OCI-LY7 (cell line): ENCODE measurements around the gene LPP. TPM values are rescaled to one million over a fixed set of nuclear protein-coding genes. Genes with fewer than 3 reads are reported as not detected.

Source experiments
- BruUV-seq: library from RNA; stranded (reverse); fragments of 400-500 nt; replicated peaks from 2 replicates; lab custom pipeline; 2021; lab: Mats Ljungman, UMichigan
- CTCF ChIA-PET: fragments of 300-600 bp; sonication (Branson Sonifier 250); formaldehyde crosslinking; loops from one replicate; lab custom pipeline; 2022; ENCODE audit warnings: antibody characterized with exemption; ENCODE audit not compliant: unreplicated experiment; lab: Charles Lee
- POLR2A ChIA-PET: fragments of 300-600 bp; sonication (Branson Sonifier 250); formaldehyde crosslinking; loops from one replicate; lab custom pipeline; 2022; ENCODE audit warnings: antibody characterized with exemption; lab: Charles Lee
- DNase-seq: peaks from one replicate; pipeline ENCODE4 v3.0.0-alpha.2; 2015; ENCODE audit warnings: low spot score
- H2AFZ ChIP-seq: fragments of 200-600 bp; sonication (generic), shearing (Covaris generic); 2 replicates; pipeline ENCODE4 v1.6.1; 2014; ENCODE audit warnings: mild to moderate bottlenecking, antibody characterized with exemption, low read length, moderate library complexity
- H3K27ac ChIP-seq: fragments of 200-600 bp; sonication (generic); 2 replicates; pipeline ENCODE4 v1.5.1; 2014; ENCODE audit warnings: mixed run types, low read depth, mild to moderate bottlenecking, moderate library complexity, low read length, inconsistent platforms; ENCODE audit not compliant: poor library complexity, severe bottlenecking
- H3K36me3 ChIP-seq: fragments of 200-600 bp; sonication (generic); 2 replicates; pipeline ENCODE4 v1.6.1; 2014; ENCODE audit warnings: mild to moderate bottlenecking, antibody characterized with exemption, low read length, moderate library complexity, mixed read lengths; ENCODE audit not compliant: insufficient read depth
- H3K4me1 ChIP-seq: fragments of 200-600 bp; sonication (generic); 2 replicates; pipeline ENCODE4 v1.5.1; 2014; ENCODE audit warnings: mild to moderate bottlenecking, low read length; ENCODE audit not compliant: insufficient read depth, poor library complexity, severe bottlenecking
- H3K4me2 ChIP-seq: fragments of 200-600 bp; sonication (generic); 2 replicates; pipeline ENCODE4 v1.6.1; 2014; ENCODE audit warnings: mild to moderate bottlenecking, low read length
- H3K4me3 ChIP-seq: fragments of 200-600 bp; sonication (generic); 2 replicates; pipeline ENCODE4 v1.5.1; 2014; ENCODE audit warnings: mild to moderate bottlenecking, low read depth, low read length; ENCODE audit not compliant: poor library complexity, severe bottlenecking
- H3K79me2 ChIP-seq: fragments of 200-600 bp; sonication (generic); 2 replicates; pipeline ENCODE4 v1.6.1; 2016; ENCODE audit warnings: low read depth, mild to moderate bottlenecking, low read length, moderate library complexity, mixed read lengths; ENCODE audit not compliant: insufficient read depth
- H3K9me2 ChIP-seq: fragments of 200-600 bp; sonication (generic); 2 replicates; pipeline ENCODE4 v1.6.1; 2016; ENCODE audit warnings: mild to moderate bottlenecking, low read length, mixed read lengths; ENCODE audit not compliant: insufficient read depth
- H3K9me3 ChIP-seq: fragments of 200-600 bp; sonication (generic); 2 replicates; pipeline ENCODE4 v1.6.1; 2014; ENCODE audit warnings: mild to moderate bottlenecking, mixed run types, low read length, mixed read lengths
- H4K20me1 ChIP-seq: fragments of 200-600 bp; sonication (generic); 2 replicates; pipeline ENCODE4 v1.6.1; 2014; ENCODE audit warnings: mild to moderate bottlenecking, antibody characterized with exemption, low read length, moderate library complexity, mixed read lengths; ENCODE audit not compliant: insufficient read depth
- EZH2phosphoT487 ChIP-seq: fragments of 200-600 bp; sonication (generic); IDR thresholded peaks from 2 replicates; pipeline ENCODE4 v1.6.1; 2018; ENCODE audit warnings: low read depth, borderline replicate concordance, mild to moderate bottlenecking, mixed run types, antibody characterized with exemption, low read length, moderate library complexity, mixed read lengths
- intact Hi-C: fragments of 100-400 bp; cut with micrococcal nuclease; formaldehyde crosslinking; loops from one replicate; pipeline ENCODE4 v1.10.0; 2022; ENCODE audit not compliant: unreplicated experiment
- total RNA-seq, 2 experiments: library from RNA; depleted of rRNA in 1 of 2; stranded (reverse); fragments of >200 nt in 1 of 2; shearing (Covaris generic) in 1 of 2; gene quantifications; 2 replicates each; pipeline ENCODE4 v1.2.3, GENCODE V29; 2014 to 2022
- TF ChIP-seq, protein P1 (sequence below): fragments of 200-600 bp; sonication (generic); conservative IDR thresholded peaks from 2 replicates; pipeline ENCODE4 v1.5.1; 2014; ENCODE audit warnings: mild to moderate bottlenecking, antibody characterized with exemption, low read length, moderate library complexity, mixed read lengths

LPP gene
- total RNA-seq, 2 experiments from 2014 or later: 10.9 to 119 TPM

DNA sequence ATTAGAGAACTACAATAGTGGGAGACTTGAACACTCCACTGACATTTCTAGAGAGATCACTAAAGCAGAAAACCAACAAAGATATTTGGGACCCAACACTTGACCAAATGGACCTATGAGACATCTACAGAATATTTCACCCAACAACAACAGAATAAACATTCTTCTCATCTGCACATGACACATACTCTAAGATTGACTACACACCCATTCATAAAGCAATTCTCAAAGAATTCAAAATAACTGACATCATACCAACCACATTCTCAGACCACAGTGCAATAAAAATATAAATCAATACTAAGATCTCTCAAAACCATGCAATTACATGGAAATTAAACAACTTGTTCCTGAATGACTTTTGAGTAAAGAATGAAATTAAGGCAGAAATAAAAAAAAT is 473.7 kb downstream of the LPP start:
- Histone ChIP-seq H4K20me1 (no peaks in the 10 kb centered on the region), H3K27ac (no peak overlapping the region), H2AFZ (no peak overlapping the region), H3K36me3 (no peaks in the 10 kb centered on the region), H3K9me3 (no peaks in the 10 kb centered on the region), H3K9me2 (no peaks in the 10 kb centered on the region), H3K4me1 (no peaks in the 10 kb centered on the region), H3K79me2 (no peaks in the 10 kb centered on the region), H3K4me2 (no peak overlapping the region), H3K4me3 (no peak overlapping the region)
- POLR2A ChIA-PET: no interaction called here
- DNase-seq: no peak
- CTCF ChIA-PET: no interaction called here
- intact Hi-C loops: no loop called here
- no peak for TF ChIP-seq EZH2phosphoT487
- TF ChIP-seq, protein P1, sequence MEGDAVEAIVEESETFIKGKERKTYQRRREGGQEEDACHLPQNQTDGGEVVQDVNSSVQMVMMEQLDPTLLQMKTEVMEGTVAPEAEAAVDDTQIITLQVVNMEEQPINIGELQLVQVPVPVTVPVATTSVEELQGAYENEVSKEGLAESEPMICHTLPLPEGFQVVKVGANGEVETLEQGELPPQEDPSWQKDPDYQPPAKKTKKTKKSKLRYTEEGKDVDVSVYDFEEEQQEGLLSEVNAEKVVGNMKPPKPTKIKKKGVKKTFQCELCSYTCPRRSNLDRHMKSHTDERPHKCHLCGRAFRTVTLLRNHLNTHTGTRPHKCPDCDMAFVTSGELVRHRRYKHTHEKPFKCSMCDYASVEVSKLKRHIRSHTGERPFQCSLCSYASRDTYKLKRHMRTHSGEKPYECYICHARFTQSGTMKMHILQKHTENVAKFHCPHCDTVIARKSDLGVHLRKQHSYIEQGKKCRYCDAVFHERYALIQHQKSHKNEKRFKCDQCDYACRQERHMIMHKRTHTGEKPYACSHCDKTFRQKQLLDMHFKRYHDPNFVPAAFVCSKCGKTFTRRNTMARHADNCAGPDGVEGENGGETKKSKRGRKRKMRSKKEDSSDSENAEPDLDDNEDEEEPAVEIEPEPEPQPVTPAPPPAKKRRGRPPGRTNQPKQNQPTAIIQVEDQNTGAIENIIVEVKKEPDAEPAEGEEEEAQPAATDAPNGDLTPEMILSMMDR: no peak
- no TSS peak for BruUV-seq

DNA sequence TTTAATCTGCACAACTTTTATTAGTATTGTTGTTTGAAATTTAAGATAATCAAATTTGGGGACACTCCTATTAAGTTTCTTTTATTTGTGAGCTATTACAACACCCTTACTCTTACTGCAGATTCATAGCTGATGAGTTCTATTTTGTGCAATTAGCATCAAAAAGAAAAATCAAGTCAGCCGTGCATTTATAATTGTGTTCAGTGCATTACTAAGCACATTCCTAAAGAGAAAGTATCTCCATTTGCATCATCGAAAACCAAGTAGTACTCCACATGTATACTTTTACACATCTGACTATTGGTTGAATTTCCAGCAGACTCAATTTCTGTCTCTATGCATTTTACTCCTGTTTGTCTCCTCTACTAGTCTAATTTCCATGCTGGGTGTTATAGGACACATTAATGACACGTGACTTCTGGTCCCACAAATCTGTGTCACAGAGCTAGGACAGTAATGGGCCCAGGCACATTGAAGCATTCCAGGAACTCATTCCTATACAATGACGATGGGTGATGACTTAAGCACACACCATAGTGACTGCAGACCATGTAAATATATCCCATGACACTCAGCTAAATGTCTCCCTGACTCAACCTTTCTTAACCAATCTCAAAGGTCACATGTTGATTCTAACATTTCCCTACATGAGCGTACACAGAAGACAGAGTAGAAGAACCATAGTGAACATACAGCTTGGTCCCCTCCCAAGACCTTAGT is 477.5 kb downstream of the LPP start:
- Histone ChIP-seq H3K4me1 (no peaks in the 10 kb centered on the region), H3K36me3 (no peaks in the 10 kb centered on the region), H3K27ac (no peak overlapping the region), H3K4me2 (no peak overlapping the region), H3K79me2 (no peaks in the 10 kb centered on the region), H3K4me3 (no peak overlapping the region), H3K9me2 (no peaks in the 10 kb centered on the region), H2AFZ (no peak overlapping the region), H3K9me3 (no peaks in the 10 kb centered on the region), H4K20me1 (no peaks in the 10 kb centered on the region)
- DNase-seq: no peak
- no peak for TF ChIP-seq EZH2phosphoT487
- TF ChIP-seq, protein P1: no peak
- intact Hi-C loops: no loop called here
- no TSS peak for BruUV-seq
- CTCF ChIA-PET: no interaction called here
- POLR2A ChIA-PET: interaction anchor here (0.6 to 1.5 kb wide), 8 partner anchors 8 to 43 kb away, joined by 3 to 5 read pairs (median 4); no protein-coding TSS in a partner anchor

DNA sequence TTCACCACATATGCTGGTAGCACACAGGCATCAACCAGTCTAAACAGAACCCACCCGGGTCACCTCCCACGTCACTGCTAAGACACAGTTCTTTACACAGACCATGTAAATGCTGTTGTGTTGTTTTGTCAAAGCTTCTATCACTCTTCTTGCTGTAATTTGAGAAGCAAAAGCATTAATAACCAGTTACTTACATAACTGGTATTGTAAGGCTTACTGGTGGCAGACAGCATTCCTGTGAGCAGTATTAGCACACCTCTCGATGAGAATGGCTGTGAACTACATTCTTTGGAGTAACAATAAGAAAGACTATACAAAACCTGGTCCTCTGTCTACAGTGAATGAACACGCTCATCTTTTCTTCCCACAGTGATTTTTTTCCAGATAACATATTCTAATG is 479.2 kb downstream of the LPP start:
- H3K9me2 ChIP-seq: no peaks in the 10 kb centered on the region
- no peaks in the 10 kb centered on the region for H3K36me3 ChIP-seq
- TF ChIP-seq, protein P1: no peak
- TF ChIP-seq EZH2phosphoT487: no peak
- no peak overlapping the region for H3K27ac ChIP-seq
- H3K9me3 ChIP-seq: no peaks in the 10 kb centered on the region
- H3K79me2 ChIP-seq: no peaks in the 10 kb centered on the region
- no peak overlapping the region for H3K4me3 ChIP-seq
- intact Hi-C loops: no loop called here
- CTCF ChIA-PET: no interaction called here
- no peaks in the 10 kb centered on the region for H4K20me1 ChIP-seq
- BruUV-seq: no TSS peak
- POLR2A ChIA-PET: interaction anchor here (0.6 kb wide), 1 partner anchor 183 kb away, joined by 3 read pairs; no protein-coding TSS in a partner anchor
- H3K4me1 ChIP-seq: no peaks in the 10 kb centered on the region
- H2AFZ ChIP-seq: no peak overlapping the region
- no peak for DNase-seq
- no peak overlapping the region for H3K4me2 ChIP-seq
